Measurements from ENCODE around the gene COX17. TPM values are rescaled to one million over a fixed set of nuclear protein-coding genes. Genes with fewer than 3 reads are reported as not detected.
A peak's percentile ranks its signal among the peaks of the same experiment; 100 is the strongest.

The COX17 gene
- total and polyA plus RNA-seq, 9 of the 15 experiments (the other 6 are each of a cell fraction or from before 2014, with no cell fraction given) = 29.1 to 167 (median 60.6) TPM

GRCh38 chr3:119664850-119665379 is 12.3 kb downstream of the COX17 start (continued):
- no peak for TF ChIP-seq MBD1 (CRISPR knock-in tag; IDR thresholded peaks at IDR 0.05)
- peak in 1 of 2 experiments; percentile 94; a peak in 2 of 4 replicates for TF ChIP-seq MLLT1 (IDR thresholded peaks at IDR 0.05)
- peak; percentile 35; the same call in 1 of the 2 replicates for TF ChIP-seq FOSL1 (tag; conservative IDR thresholded peaks at IDR 0.05)
- TF ChIP-seq REST (IDR thresholded peaks at IDR 0.05; ENCODE audit: borderline replicate concordance) = peak; percentile 39; the same call in 1 of the 2 replicates
- TF ChIP-seq REST (CRISPR knock-in tag; IDR thresholded peaks at IDR 0.05; ENCODE audit: low read depth) = no peak
- peak; percentile 98 for TF ChIP-seq ZBTB17 (CRISPR knock-in tag; IDR thresholded peaks at IDR 0.05)
- TF ChIP-seq HIVEP1 (CRISPR knock-in tag; IDR thresholded peaks at IDR 0.05) = no peak
- TF ChIP-seq ZNF124 (CRISPR knock-in tag; IDR thresholded peaks at IDR 0.05) = no peak
- TF ChIP-seq ZNF561 (CRISPR knock-in tag; conservative IDR thresholded peaks at IDR 0.05) = no peak
- TF ChIP-seq ZFP30 (CRISPR knock-in tag; IDR thresholded peaks at IDR 0.05; ENCODE audit: borderline replicate concordance) = no peak
- no peak for TF ChIP-seq ZNF655 (CRISPR knock-in tag; IDR thresholded peaks at IDR 0.05)
